ENCODE measurements around the gene RALGAPA1.
"Not testable (repeated sequence)": the region's sequence is repeated elsewhere in the genome, so short reads cannot be mapped to it uniquely, and the experiment has no call there.

Gene RALGAPA1

DNA sequence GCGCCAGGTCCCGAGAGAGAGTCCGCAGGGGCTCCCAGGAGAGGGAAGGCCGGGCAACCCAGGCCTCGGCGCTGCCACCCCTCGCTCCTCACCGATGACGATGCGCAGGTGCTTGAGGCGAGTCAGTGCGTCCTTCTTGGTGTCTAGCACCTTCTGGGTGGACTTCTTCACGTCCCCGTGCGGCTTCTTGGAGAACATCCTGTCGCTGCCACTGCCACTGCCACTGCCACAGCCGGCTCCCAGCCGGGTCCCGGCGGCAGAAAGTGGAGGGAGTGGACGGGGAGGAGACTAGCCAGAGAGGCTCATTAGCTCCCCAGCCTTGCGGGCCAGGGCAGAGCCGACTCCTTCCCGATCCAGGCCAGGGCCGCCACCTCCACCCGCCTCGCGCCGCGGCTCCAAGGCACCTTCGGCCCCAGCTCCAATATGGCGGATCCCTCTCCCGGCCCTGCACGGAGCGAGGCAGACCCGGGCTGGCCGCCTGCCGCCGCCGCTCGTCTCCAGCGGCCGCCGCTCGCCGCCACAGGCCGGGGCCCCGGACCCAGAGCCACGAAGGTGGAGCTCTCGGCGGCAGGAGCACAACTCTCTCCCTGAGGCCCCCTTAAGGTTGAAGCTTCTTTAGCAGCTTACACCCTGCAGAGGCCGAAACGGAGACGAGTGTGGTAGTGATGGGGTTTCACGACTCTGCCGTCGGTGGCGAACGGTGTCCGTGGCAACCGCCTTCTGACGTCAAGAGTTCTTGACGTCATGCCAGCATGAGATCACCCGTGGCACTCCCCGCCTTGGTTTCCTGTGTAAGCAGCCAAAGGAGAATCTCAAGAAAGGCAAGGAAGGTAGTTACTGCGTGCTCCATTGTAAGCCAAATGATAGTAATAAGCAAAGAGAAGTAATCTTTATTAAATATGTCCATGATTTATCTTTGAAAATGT, at the start of gene RALGAPA1:
Gene RALGAPA1, minus strand, starts transcription at position 658 of the 926 bp plus-strand sequence. Its CDS starts 460 bp downstream, at position 198.
- in situ Hi-C loops (cut with MboI; ENCODE audit: low sequenced_read_pairs) = not testable (repeated sequence)

DNA sequence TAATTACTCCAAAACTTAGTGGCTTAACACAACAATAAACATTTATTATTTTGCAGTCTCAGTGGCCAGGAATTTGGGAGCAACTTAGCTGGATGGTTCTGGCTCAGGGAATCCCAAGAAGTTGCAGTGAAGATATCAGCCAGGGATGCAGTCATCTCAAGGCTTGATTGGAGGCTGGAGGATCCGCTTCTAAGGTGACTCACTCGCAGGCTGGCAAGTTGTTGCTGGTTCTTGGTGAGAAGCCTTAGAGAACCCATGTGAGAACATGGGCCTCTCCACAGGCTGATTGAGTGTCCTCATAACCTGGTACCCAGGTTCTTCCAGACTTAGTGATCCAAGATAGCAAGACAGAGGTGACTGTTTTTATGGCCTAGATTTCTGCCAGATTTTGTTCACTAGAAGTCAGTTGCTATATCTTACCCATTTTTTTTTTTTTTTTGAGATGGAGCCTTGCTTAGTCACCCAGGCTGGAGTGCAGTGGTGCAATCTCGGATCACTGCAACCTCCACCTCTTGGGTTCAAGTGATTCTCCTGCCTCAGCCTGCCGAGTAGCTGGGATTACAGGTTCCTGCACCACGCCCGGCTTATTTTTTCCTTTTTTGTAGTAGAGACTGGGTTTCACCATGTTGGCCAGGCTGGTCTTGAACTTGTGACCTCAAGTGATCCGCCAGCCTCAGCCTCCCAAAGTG, 49.6 kb upstream of the RALGAPA1 start:
- in situ Hi-C loops (cut with MboI; ENCODE audit: low sequenced_read_pairs) = no loop called here

DNA sequence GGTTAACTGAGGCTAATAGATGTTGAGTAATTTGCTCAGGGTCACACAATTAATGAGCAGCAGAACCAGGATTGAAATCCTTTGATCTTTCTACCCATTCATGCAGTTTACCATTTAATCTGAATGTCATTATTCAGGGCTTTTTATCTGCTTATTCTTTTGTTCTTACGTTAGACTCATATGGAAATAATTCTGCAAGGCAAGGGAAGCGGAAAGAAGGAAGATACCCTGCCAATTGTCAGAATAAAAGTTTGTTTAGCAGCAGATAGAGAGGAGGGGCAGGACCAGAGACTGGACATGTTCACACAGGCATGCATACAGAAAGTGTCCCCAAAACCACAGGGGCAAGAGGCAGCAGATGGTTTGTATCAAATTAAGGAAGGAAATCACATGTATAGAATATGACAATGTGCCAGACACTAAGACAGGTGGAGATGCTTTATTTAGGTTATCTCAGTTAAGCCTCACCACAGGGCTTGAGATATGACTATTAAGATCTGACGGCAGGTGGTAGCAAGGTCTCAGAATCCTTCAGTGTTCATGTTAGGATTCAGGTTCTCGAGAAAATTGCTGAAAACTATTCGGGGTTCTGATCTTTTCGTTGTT, 46.9 kb upstream of the RALGAPA1 start:
- in situ Hi-C loops (cut with MboI; ENCODE audit: low sequenced_read_pairs) = no loop called here

DNA sequence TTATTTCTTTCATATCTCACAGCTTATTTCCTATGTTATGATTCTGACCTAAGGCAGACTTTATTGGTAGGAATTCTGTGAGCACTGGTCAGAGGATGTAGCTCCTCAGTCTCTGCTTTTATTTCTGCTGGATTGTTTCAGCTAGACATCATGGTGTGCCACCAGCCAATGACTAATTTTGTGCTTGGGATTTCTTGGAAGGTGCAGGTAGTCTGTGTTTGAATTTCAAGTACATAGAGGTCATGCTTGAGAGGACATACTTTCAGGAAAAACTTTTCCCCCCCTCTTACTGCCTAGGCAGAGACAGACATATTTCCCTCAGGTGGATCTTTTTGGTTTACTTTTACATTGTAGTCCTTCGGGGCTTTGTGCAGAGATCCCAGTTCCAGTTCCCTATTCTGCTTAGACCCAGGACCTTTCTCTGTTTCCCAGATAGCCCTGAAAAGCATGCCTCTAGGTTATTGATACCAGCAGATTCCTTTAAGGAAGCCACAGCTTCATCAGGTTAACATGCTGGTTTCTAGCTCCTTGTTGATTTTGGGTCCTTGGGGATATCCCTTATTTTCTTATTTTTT, 45.7 kb upstream of the RALGAPA1 start:
- in situ Hi-C loops (cut with MboI; ENCODE audit: low sequenced_read_pairs) = no loop called here

DNA sequence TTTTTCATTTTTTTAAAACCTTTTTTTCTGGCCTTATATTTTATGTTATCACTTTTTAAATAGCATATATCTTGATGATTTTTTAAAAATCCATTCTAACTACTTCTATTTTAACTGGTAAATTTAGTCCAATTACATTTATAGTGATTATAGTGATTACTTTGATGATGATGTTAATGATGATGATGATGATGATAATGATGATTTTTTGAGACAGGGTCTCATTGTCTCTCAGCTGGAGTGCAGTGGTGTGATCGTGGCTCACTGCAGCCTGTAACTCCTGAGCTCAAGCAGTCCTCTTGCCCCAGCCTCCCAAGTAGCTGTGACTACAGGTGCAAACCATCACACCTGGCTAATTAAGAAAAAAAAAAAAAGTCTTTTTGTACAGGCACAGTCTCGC, 44.1 kb upstream of the RALGAPA1 start:
- in situ Hi-C loops (cut with MboI; ENCODE audit: low sequenced_read_pairs) = no loop called here

DNA sequence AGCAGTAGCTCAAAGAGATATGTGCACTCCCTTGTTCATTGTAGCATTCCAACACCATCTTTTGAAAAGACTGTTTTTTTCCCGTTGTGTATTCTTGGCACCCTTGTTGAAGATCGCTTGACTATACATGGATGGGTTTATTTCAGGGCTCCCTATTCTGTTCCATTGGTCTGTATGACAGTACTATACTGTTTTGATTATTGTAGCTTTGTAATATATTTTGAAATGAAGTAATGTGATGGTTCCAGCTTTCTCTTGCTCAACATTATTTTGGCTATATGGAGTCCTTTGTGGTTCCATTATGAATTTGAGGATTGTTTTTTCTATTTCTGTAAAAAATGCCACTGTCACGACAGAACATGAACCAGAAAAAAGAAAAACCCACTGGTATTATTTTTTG, 42.7 kb upstream of the RALGAPA1 start:
- in situ Hi-C loops (cut with MboI; ENCODE audit: low sequenced_read_pairs) = no loop called here

DNA sequence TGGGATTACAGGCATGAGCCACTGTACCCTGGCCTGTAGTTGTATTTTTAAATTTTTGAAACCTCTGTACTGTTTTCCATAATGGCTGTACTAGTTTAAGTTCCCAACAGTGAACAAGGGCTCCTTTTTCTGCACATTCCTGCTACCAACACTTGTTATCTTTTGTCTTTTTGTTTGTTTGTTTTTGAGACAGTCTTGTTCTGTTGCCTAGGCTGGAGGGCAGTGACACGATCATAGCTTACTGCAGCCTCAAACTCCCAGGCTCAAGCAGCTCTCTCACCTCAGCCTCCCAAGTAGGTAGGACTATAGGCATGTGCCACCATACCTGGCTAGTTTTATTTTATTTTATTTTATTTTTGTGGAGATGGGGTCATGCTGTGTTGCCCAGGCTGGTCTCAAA, 40.0 kb upstream of the RALGAPA1 start:
- in situ Hi-C loops (cut with MboI; ENCODE audit: low sequenced_read_pairs) = no loop called here

DNA sequence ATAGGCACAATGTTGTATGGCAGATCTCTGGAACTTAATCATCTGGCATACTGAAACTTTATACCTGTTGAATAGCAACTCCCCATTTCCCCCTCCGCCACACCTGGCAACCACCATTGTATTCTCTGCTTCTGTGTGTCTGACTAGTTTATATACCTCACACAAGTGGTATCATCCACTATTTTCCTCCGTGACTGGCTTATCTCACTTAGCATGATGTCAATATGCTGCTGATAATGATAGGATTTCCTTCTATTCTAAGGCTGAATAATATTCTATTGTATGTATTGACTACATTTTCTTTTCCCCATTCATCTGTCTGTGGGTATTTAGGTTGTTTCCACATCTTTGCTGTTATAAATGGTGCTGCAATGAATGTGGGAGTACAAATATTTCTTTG, 38.5 kb upstream of the RALGAPA1 start:
- in situ Hi-C loops (cut with MboI; ENCODE audit: low sequenced_read_pairs) = no loop called here

DNA sequence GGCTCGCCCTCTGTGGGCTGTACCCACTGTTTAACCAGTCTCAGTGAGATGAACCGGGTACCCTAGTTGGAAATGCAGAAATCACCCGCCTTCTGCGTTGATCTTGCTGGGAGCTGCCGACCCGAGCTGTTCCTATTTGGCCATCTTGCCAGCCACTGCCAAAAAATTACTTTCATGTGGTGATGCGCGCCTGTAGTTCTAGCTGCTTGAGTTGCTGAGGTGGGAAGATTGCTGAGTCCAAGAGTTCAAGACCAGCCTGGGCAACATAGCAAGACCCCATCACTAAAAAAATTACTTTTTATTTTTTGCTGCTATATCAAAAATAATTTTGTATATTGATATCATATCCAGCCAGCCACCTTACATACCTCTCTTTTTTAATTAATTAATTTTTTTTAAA, 35.4 kb upstream of the RALGAPA1 start:
- in situ Hi-C loops (cut with MboI; ENCODE audit: low sequenced_read_pairs) = no loop called here

DNA sequence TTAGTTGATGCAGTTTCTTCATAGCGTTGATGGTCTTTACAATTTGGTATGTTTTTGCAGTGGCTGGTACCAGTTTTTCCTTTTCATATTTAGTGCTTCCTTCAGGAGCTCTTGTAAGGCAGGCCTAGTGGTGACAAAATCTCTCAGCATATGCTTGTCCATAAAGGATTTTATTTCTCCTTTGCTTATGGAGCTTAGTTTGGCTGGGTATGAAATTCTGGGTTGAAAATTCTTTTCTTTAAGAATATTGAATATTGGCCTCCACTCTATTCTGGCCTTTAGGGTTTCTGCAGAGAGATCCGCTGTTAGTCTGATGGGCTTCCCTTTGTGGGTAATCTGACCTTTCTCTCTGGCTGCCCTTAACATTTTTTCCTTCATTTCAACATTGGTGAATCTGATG, 33.1 kb upstream of the RALGAPA1 start:
- in situ Hi-C loops (cut with MboI; ENCODE audit: low sequenced_read_pairs) = not testable (repeated sequence)

DNA sequence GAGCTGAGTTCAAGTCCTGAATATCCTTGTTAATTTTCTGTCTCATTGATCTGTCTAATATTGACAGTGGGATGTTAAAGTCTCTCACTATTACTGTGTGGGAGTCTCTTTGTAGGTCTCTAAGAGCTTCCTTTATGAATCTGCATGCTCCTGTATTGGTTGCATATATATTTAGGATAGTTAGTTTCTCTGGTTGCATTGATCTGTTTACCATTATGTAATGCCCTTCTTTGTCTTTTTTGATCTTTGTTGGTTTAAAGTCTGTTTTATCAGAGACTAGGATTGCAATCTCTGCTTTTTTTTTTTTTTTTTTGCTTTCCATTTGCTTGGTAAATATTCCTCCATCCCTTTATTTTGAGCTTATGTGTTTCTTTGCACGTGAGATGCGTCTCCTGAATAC, 32.6 kb upstream of the RALGAPA1 start:
- in situ Hi-C loops (cut with MboI; ENCODE audit: low sequenced_read_pairs) = not testable (repeated sequence)

DNA sequence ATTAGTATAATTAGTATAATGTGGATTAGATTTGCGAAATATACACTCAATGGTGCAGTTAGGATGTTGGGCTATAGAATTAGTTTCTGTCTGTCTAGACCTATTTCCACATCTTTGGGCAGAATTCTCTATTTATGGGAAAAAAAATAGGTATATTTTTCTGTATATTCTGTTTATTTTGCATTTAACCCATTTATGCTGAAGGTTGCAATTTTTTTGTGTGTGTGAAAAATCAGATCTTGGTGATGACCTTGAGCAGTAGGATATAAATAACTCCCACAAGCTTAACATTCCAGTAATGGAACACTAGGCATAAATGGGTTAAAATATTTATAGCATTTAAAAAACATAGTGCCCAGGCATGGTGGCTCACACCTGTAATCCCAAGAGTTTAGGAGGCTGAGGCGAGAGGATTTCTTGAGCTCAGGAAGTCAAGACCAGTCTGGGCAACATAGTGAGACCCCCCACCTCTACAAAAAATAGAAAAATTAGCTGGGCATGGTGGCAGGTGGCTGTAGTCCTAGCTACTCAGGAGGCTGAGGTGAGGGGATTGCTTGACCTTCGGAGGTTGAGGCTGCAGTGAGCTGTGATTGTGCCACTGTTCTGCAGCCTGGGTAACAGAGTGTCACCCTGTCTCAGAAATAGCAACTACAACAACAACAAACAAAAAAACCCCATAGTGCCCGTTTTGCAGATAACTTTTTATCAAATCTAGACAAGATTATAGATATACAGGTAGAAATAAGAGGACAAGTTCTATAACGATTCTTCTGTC, 26.3 kb upstream of the RALGAPA1 start:
- in situ Hi-C loops (cut with MboI; ENCODE audit: low sequenced_read_pairs) = no loop called here

DNA sequence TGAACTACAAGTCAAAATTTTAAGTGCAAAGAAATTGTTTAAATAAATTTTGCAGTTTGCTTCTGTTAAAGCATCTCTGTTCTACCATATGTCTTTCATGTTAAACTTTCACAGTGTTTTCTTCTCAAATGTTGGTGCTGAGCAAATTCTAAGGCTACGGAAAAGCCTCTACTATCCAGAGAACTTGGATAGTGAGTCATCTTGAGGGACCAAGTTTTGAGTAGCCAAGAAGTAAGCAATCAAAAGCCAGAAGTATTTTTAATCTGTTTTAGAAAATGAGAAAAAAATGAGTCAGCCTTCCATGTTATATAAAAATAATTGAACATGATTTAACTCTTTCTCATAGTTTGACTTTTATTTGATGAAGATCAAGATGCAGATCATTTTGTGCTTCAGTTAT, 20.4 kb upstream of the RALGAPA1 start:
- in situ Hi-C loops (cut with MboI; ENCODE audit: low sequenced_read_pairs) = no loop called here

DNA sequence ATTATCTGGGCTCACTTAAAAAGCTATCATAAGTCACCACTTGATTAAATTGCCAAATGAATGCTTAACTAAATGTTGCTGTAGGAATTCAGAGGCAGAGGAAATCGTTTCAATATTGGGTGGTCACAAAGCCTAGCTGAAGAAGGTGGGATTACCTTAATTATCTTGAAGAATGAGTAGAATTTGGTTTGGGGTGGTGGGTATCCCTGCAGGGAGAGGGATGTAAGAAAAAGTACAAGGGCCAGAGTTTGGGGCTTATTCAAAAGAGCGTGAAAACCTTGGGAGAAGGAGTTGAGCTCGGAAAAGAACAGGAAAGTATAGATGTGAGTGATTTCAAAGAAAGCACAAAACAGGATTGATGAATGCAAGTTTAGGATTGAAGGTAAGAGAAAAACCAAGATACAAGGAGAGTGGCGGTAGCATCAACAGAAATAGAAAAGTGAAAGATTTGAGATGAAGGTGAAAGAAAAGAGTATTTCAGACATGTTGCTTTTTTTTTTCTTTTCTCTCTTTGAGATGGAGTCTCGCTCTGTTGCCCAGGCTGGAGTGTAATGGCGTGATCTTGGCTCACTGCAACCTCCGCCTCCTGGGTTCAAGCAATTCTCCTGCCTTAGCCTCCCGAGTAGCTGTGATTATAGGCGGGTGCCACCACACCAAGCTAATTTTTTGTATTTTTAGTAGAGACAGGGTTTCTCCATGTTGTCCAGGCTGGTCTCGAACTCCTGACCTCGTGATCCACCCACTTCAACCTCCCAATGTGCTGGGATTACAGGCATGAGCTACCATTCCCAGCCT, 18.8 kb upstream of the RALGAPA1 start:
- in situ Hi-C loops (cut with MboI; ENCODE audit: low sequenced_read_pairs) = no loop called here

DNA sequence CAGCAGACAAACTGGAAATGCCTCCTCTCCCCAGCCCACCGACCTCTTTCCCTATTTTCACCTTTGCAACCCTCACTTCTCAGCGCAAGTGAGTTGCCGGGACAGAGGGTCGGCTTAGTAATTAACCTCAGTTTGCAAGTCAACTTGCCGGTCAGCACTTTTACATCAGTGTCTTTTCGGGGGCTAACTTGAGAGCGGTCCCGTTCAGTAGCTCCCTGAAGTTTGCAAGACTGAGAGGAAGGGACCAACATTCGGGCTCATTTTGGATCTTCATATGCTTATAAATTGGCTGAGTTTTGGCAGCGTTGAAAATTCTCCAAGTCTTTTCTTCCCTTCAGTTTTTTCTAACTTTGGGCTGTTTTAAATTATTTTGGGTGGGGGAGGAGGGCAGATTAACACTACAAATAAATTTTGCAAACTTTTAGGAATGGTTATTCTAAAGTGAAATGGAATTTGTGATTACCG, 17.9 kb upstream of the RALGAPA1 start:
- in situ Hi-C loops (cut with MboI; ENCODE audit: low sequenced_read_pairs) = no loop called here

DNA sequence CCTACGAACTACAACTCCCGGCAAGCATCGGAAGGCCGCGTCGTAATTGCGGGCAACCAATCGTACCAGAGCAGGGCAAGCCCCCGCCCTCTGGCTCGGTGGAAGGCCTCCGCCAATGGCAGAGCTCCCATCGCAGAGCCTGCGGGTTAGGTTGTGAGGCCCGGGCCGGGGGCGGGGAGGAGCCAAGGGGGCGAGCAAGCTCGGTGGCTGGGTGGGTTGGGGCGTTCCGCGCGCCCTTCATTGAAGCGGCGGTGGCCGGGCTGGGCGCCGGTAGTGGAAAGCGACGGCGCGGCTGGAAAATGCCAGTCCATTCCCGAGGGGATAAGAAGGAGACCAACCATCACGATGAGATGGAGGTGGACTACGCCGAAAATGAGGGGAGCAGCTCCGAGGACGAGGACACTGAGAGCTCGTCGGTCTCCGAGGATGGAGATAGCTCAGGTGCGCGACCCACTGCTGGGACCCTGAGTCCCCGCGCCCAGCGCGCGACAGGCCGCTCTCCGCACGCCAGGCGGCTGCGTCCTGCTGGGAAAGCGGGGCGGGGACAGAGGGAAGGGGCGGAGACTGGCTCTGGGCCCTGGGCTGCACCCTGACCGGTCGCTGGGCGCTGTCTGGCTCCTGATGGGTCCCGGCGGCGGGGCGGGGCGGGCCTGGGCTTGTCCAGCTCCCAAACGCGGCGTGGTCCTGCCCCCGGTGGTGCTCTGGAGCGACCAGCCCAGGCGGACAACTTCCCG, 17.3 kb upstream of the RALGAPA1 start, which contains the start of gene BRMS1L:
Gene BRMS1L, plus strand, starts transcription at position 121 of the 734 bp plus-strand sequence. Its CDS starts 179 bp downstream, at position 300.
- in situ Hi-C loops (cut with MboI; ENCODE audit: low sequenced_read_pairs) = no loop called here

DNA sequence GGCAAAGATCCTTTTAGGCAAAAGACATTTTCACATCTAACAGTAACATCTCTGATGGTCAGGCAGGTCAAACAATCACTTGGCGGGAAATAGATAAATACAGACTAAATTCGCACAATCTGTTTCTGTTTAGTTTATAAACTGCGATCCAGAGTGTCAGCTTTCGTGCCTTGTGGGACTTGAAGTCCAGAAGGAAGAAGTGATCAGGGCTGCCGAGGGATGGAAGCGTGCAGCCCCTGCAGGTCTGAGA, 16.8 kb upstream of the RALGAPA1 start:
- in situ Hi-C loops (cut with MboI; ENCODE audit: low sequenced_read_pairs) = no loop called here

DNA sequence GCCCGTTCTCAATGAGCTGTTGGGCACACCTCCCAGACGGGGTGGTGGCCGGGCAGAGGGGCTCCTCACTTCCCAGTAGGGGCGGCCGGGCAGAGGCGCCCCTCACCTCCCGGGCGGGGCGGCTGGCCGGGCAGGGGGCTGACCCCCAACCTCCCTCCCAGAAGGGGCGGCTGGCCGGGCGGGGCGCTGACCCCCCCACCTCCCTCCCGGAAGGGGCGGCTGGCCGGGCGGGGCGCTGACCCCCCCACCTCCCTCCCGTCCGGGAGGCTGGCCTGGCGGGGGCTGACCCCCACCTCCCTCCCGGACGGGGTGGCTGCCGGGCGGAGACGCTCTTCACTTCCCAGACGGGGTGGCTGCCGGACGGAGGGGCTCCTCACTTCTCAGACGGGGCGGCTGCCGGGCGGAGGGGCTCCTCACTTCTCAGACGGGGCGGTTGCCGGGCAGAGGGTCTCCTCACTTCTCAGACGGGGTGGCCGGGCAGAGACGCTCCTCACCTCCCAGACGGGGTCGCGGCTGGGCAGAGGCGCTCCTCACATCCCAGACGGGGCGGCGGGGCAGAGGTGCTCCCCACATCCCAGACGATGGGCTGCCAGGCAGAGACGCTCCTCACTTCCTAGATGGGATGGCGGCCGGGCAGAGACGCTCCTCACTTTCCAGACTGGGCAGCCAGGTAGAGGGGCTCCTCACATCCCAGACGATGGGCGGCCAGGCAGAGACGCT, 15.5 kb upstream of the RALGAPA1 start:
- in situ Hi-C loops (cut with MboI; ENCODE audit: low sequenced_read_pairs) = not testable (repeated sequence)

DNA sequence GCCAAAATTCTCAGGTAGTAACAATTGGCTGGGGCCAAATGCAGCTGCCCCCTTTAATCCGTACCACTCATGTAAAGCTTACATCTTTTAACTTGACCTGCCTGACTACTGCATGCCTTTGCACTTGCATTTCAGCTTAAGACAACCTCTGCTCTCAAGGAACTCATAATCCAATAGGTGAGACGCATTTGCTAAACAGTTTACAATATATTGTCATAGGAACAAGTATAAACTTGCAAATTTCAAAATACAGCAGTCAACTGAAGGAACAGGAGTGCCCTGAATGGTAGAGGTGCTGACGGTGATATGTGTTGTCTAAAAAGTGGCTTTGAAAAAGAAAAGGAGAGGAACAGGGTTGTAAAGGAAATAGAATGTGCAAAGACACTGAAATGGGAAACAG, 13.4 kb upstream of the RALGAPA1 start:
- in situ Hi-C loops (cut with MboI; ENCODE audit: low sequenced_read_pairs) = no loop called here

All from HL-60/S4 treated with phorbol 12-myristate 13-acetate at 8.2 ng/mL for 4 days and 3 days (cell line).